GM21717 (cell line): ENCODE results near the gene GHDC.
"Not testable (repeated sequence)": the region's sequence is repeated elsewhere in the genome, so short reads cannot be mapped to it uniquely, and the experiment has no call there.

Source experiments
- ATAC-seq: cut with Tn5 transposase; IDR thresholded peaks from one replicate; pipeline ENCODE4 v1.9.1; 2021; ENCODE audit warnings: mild to moderate bottlenecking, moderate library complexity; ENCODE audit not compliant: unreplicated experiment

Gene GHDC

GRCh38 chr17:42193969-42194899 is at the start of gene GHDC:
Gene GHDC (minus strand): TSS chr17:42194494. CDS start chr17:42193581, 913 bp downstream.
- peak; percentile 81 for ATAC-seq

GRCh38 chr17:42243493-42243982 is 49.2 kb upstream of the GHDC start:
- no peak for ATAC-seq

DNA sequence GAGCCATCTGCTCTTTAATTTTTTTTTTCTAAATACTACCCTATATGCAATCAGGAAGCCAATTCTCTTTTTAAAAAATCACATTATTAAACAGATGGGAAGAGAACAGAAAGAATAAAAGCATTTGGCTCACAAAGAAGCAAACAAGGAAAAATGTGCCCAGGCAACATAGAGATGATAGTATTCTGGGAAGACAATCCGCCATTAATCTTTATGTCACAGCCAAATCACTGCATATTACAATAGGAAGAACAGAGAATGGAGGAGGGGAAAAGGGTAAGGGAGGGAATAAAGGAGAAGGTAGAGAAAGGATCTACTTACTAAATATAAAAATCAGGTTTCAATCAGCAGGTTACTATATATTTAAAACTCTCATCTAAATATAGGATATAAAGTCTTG is 47.6 kb upstream of the GHDC start:
- ATAC-seq, result no peak

DNA sequence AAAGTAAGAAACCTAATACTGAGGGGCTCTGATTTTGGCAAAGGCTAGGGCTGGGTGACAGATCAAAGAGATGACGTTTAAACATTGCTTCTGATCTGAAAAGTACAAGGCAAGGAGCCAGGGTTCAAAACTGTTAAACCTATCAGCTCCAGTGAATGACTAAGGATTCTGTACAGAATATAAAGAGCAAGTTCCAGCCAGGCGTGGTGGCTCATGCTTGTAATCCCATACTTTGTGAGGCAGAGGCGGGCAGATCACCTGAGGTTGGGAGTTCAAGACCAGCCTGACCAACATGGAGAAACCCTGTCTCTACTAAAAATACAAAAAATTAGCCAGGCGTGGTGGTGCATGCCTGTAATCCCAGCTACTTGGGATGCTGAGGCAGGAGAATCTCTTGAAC is 46.6 kb upstream of the GHDC start:
- ATAC-seq, result not testable (repeated sequence)

- ATAC-seq, result no peak
Observed at GRCh38 chr17:42240201-42240600, 45.9 kb upstream of the GHDC start.

DNA sequence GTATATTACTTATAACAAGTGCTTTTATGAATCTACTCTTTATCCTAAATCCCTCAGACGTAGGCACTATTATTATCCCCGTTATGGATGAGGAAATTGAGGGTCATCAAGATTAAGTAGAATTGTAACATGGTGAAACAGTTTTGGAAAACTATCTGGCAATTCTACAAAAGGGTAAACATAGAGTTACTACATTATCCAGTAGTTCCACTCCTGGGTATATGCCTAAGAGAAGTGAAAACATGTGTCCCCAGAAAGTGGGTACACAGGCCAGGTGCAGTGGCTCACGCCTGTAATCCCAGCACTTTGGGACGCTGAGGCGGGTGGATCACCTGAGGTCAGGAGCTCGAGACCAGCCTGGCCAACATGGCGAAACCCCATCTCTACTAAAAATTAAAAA is 45.3 kb upstream of the GHDC start:
- not testable (repeated sequence) for ATAC-seq

- ATAC-seq, result no peak
Observed at GRCh38 chr17:42236760-42237159, 42.5 kb upstream of the GHDC start.

DNA sequence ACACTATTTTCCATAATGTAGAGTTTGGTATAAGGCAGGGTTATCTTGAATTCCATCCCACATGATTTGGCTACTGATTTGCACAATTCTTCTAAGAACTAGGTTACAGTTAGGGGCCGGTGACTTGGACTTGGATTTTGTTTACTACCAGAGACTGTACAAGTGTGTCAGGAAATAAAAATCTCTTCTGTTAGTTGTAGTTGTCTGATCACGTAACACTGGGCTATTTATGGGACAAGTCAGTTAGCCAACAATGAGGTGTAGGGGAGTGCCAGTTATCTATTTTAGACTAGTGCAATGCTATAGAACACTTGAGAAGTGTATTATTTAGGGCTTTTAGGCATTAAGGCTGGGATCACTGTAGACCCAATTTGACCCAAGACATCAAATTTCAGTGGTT is 39.7 kb upstream of the GHDC start:
- no peak for ATAC-seq

GRCh38 chr17:42233156-42233555 is 38.9 kb upstream of the GHDC start:
- no peak for ATAC-seq

DNA sequence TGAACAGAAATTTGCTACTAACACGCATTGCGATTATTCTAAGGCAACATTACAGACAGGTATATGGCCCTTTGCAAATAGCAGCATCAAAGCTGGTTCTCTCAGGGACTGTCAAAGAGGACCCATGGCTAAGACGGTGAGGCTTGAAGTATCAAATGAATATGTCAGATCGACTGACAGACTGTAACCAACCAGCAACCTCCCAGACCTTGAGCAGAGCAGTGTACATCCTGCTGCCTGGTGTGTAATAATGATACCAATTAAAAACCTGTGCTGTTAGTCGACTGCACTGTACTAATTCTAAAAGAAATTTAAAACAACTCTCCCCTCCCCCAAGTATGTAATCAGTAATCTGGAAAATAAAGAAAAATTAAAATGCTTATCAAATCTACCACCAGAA is 35.9 kb upstream of the GHDC start:
- ATAC-seq, result no peak

DNA sequence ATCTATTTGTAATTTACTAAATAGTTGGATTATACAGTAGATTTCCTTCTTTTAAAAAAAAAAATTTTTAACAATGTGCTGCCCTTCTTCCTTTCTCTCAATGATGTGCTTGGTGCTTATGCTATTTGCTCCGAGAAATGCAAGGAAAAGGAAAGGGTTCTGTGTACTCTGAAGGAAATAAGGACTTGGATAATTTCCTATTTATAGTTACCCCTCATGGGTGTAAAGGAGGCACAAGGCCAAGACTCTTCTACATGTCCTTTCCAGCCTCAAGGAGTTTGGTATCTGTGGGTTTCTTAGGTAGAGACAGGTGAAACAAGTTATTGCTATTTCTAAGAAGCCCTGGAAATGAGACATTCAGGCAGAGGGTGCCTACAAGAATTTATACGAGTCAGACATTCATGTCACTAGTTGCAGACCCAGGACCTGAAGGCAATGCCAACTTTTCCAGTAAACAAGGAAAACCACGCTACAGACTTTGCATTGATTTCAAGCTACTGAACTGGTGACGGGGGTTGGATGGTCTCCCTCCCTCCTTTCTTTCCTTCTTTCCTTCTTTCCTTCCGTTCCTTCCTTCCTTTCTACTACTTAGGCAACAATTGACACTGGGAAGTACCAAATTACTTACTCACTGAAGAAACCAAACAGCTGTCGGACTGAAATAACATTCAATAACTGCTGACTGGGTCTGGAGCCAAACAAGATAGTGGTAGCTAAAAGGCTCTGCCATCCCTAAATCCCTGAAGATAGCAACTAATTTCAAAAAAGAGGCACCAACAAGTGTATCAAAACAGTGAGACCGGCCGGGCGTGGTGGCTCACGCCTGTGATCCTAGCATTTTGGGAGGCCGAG is 33.8 kb upstream of the GHDC start:
- ATAC-seq, result no peak

- no peak for ATAC-seq
Observed at GRCh38 chr17:42225646-42226045, 31.4 kb upstream of the GHDC start.

DNA sequence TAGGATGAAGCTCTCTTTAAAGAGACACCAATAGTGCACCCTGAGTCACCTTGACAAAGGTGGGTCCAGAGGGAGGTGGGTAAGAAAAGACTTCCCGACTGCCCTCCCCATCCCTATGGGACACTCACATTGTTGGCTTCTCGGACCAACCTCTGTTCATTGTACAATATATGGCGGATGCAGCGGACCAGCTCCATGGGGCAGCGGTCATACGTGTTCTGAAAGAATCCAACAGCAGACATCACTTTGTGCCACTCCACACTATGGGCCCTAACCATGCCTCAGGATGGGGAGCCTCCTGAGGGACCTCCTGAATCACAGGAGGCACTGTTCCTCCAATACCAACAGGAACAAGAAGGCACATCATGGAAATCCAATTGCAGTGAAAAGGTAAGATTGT is 30.4 kb upstream of the GHDC start:
- ATAC-seq, result no peak

GRCh38 chr17:42221886-42222745 is 27.8 kb upstream of the GHDC start:
- no peak for ATAC-seq

DNA sequence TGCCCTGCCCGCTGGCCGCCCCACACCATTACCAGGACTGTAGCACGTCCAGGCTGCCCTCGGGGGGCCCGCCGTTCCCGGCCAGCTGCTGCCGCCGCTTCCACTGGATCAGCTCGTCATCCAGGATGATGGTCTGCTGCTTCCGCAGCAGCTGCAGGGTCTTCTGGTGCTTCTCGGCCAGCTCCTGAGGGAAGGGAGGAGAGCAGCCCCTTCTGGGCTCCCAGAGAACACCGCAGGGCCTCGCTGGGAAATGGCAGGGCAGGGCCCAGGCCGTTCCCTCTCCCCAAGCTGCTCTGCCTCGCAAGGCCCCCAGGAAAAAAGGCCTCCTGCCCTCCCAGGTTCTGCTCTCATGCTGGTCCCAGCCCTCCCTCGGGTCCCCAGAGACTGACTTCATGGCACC is 25.0 kb upstream of the GHDC start:
- not testable (repeated sequence) for ATAC-seq

GRCh38 chr17:42214156-42214555 is 19.9 kb upstream of the GHDC start:
- ATAC-seq, result no peak

DNA sequence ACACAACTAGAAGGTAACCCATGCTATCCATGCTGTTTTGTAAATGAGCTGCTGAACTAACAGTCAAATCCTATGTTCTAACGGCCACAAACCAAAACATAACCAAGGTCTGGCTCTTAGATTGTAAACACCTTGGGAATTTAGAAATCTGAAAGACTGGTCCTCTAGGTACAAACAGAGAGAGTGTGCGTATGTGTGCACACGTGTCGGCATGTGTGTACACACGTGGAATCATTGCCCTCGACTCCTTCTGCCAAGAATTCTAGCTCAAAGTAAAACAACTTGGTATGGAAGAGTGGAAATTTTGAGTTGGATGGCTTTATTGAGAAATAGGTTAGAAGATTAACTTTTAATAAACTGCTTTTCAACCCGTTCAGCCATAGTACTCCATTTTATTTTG is 18.1 kb upstream of the GHDC start:
- no peak for ATAC-seq

DNA sequence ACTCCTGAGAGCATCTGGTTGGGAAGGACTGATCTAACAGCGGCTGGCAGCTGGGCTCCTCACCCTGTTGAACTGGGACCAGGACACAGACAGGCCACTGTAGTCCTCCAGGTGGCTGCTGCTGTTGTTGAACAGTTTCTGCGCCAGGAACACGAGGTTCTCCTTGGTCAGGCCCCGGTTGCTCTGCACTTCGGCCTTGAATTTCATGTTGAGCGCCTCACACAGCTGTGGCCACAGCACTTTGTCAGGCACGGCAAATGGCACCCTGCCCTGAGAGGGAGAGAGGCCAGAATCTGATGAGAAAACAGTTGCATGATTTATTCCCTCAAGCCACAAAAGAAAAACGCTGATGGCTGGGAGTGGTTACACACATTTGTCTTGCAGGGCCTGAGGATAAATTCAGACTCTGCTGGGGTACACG is 17.6 kb upstream of the GHDC start:
- not testable (repeated sequence) for ATAC-seq

DNA sequence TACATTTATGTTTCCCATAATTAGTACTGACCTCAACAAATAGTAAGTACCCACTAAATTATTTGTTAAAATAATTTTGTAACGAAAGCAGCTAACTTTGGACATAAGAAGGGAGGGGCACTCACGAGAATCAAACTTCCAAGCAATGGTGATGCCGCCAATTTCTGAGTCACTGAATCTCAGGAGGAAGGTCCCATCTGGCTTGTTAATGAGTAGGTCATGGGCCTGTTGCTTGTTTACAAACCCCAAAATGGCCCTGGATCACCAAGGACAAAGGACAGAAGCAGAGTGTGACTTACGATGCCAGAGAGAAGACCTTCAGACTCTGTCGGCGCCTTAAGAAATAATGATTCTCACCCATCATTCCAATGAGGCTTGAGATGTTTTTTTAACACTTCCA is 15.8 kb upstream of the GHDC start:
- no peak for ATAC-seq

GRCh38 chr17:42206153-42206612 is 11.9 kb upstream of the GHDC start:
- not testable (repeated sequence) for ATAC-seq

- no peak for ATAC-seq
Observed at GRCh38 chr17:42203354-42203753, 9.1 kb upstream of the GHDC start.
